RWPE1 (cell line): ENCODE data around the gene C16orf96.

Experiments used
- CTCF ChIA-PET: fragments of 350-600 bp; sonication (Branson Sonifier 250); formaldehyde crosslinking; extraction: SDS; loops from one replicate; lab custom pipeline; 2021; lab: Yijun Ruan, JAX
- POLR2A ChIA-PET: fragments of 400-600 bp; formaldehyde crosslinking; extraction: SDS; loops from one replicate; lab custom pipeline; 2020; ENCODE audit warnings: antibody characterized with exemption; ENCODE audit not compliant: low non-redundant PET; lab: Yijun Ruan, JAX
- DNase-seq: peaks from one replicate; pipeline ENCODE4 v3.0.0; 2012; ENCODE audit warnings: low spot score
- H3K27ac ChIP-seq: fragments of 450-650 bp; 2 replicates; pipeline ENCODE4 v1.5.1; 2017
- TF ChIP-seq, protein P1 (sequence below): fragments of 450-650 bp; conservative IDR thresholded peaks from 2 replicates; pipeline ENCODE4 v1.5.1; 2017; ENCODE audit warnings: low read depth, mild to moderate bottlenecking

The C16orf96 gene

DNA sequence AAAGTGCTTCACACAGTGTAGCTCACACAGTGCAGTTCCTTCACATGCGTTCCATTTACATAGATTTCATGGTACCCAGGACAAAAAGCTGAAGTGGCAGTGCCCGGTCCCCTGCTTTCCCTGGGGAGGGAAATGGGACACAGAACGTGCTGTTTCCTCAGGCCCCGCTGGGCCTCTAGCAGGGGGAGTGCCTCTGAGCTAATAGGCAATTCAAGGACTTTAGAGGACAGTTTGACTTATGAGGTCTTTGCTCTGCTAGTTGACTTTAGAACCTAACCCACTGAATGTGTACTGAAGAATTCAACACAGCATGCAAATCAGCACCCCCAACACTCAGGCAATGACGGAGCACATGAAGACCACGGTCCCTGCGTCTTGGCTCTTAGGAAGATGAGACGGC, 24.3 kb upstream of the C16orf96 start:
- 0 out of 2 replicates have a peak overlapping the region, but pooled peaks have one; percentile 1 for H3K27ac ChIP-seq
- DNase-seq = no peak
- POLR2A ChIA-PET = no interaction called here
- TF ChIP-seq, protein P1, sequence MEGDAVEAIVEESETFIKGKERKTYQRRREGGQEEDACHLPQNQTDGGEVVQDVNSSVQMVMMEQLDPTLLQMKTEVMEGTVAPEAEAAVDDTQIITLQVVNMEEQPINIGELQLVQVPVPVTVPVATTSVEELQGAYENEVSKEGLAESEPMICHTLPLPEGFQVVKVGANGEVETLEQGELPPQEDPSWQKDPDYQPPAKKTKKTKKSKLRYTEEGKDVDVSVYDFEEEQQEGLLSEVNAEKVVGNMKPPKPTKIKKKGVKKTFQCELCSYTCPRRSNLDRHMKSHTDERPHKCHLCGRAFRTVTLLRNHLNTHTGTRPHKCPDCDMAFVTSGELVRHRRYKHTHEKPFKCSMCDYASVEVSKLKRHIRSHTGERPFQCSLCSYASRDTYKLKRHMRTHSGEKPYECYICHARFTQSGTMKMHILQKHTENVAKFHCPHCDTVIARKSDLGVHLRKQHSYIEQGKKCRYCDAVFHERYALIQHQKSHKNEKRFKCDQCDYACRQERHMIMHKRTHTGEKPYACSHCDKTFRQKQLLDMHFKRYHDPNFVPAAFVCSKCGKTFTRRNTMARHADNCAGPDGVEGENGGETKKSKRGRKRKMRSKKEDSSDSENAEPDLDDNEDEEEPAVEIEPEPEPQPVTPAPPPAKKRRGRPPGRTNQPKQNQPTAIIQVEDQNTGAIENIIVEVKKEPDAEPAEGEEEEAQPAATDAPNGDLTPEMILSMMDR = no peak
- CTCF ChIA-PET = no interaction called here

DNA sequence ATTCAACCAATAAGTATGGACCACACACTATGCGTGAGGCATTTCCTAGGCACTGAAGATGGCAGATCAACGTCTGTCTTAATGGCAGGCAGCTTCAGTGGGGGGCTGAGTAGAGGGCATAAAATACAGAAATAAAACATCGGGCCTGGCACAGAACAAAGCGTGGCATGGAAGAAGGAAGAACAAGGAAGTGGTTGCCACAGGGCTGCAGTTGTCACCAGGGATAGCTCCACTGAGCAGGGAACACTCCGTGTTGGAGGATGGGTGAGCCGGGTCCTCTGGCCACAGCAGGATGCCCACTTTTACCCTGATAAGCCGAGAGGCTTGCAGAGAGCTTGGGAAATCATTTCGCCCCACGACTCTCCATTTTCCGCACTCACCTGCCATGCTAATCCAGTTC, 23.9 kb upstream of the C16orf96 start:
- POLR2A ChIA-PET = no interaction called here
- CTCF ChIA-PET = no interaction called here
- DNase-seq = no peak
- TF ChIP-seq, protein P1 = no peak
- peak overlapping the region; percentile 30; the same call in 1 of the 2 replicates for H3K27ac ChIP-seq

DNA sequence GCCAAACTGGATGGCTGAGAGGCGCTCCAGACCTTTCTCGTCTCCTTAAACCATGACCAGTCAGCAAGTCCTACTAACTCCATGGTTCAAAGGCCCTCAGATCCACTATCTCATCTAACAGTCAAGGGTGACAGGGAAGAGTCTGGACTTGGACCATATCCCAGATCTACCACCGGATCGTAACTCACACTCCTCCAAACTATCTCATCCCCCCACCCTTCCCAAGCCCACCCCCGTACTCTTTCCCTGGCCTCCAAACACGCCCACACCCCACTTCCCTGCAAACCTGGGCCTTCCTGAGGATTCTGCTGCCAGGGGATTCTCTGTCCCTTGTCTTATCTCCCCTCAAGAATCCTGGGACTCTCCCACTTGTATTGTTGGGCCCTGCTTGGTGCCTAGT, 22.6 kb upstream of the C16orf96 start:
- TF ChIP-seq, protein P1 = no peak
- ChIA-PET CTCF (no interaction called here), POLR2A (no interaction called here)
- DNase-seq = no peak
- peak overlapping the region; percentile 30; the same call in 1 of the 2 replicates for H3K27ac ChIP-seq

DNA sequence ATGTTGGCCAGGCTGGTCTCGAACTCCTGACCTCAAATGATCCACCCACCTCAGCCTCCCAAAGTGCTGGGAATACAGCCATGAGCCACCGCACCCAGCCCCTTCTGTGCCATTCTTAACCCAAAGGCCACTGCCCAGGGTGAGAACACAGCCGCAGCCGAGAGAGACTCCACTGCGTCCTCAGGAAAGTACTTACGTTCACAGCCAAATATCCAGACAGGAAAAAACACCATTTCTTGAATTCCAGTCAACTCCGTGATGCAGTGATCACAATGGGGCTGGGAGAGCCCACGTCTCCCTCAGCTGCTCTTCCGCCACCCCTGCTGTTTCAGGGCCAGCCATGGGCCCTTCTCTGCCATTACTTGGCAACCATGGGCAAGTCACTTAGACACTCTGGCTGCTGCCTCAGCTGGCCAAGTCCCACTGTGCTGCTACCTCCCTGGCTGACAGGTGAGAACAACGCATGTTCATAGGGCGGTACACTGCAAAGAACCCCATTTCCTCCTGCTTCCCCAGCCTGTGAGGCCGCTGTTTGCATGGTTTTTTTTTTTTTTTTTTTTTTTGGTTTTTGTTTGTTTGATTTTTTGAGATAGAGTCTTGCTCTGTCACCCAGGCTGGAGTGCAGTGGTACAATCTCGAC, 21.9 kb upstream of the C16orf96 start:
- TF ChIP-seq, protein P1 = no peak
- CTCF ChIA-PET = interaction anchor here (0.5 kb wide), 1 partner anchor 492 kb away, joined by 5 read pairs; no protein-coding TSS in a partner anchor
- no peak for DNase-seq
- POLR2A ChIA-PET = no interaction called here
- H3K27ac ChIP-seq = peak overlapping the region; percentile 7; the same call in 1 of the 2 replicates

DNA sequence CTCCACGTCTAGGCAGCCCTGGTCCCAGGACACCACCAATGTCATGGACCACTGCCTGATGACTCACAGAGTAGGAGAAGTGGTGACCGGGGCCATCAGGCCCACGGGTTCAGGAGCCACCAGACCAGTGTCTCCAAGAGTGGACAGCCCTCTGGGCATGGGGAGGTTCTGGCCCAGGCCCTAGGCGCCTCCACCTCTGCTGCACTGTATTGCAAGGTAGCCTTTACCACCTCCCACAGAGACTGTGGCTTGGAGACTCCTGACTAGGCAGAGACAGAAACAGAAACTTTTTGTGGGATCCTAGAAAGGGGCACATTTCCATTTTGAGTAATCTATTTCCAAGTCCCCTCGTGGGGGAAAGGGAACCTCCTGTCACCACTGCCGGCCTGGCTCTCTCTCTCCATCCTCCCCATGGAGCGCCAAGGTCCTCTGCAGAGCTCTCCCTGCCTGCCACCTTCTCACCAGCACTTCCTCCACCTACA, 20.5 kb upstream of the C16orf96 start:
- peak overlapping the region; percentile 84 for H3K27ac ChIP-seq
- ChIA-PET POLR2A (no interaction called here), CTCF (no interaction called here)
- TF ChIP-seq, protein P1 = no peak
- no peak for DNase-seq

DNA sequence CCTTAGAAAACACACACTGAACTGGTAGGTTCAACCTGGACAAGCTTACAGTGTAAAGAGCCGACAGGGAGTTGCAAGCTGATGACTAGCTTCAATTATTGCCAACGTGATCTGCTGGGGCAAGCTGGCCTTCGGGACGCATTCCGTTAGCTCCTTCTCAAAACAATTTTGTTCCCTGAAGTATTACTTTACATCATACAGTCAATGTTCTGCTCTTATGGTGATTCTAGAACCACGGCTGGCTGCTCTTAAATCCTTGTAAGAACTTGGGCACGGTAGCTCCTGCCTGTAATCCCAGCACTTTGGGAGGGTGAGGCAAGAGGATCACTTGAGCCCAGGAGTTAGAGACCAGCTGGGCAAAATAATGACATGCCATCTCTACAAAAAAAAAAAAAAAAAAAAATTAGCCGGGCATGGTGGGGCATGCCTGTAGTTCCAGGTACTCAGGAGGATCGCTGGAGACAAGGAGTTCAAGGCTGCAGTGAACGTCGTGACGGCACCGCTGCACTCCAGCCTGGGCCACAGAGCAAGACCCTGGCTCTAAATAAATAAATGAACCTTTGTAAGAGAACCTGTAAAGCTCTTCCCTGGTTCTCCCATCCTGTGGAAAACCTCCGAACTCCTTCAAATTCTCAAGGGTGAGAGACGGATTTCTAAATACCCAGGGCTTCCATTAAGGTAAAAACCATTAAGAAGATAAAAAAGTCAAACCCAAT, 19.6 kb upstream of the C16orf96 start:
- CTCF ChIA-PET = interaction anchor here (0.6 kb wide), 1 partner anchor 61 kb away, joined by 3 read pairs; no protein-coding TSS in a partner anchor
- TF ChIP-seq, protein P1 = no peak
- no peak for DNase-seq
- POLR2A ChIA-PET = interaction anchor here (0.6 to 0.7 kb wide), 2 partner anchors 21 to 72 kb away, joined by 3 to 4 read pairs; no protein-coding TSS in a partner anchor
- peak overlapping the region; percentile 84 for H3K27ac ChIP-seq
